Stimulated activated CD8-positive, alpha-beta memory T cell treated with anti-CD3 and anti-CD28 coated beads, Interleukin-15, amount 100 ng/mL, for 48 hours (primary cell): ENCODE data around the gene GLS.
"Not testable (repeated sequence)": the region's sequence is repeated elsewhere in the genome, so short reads cannot be mapped to it uniquely, and the experiment has no call there.

Experiments
- DNase-seq, 2 donors: peaks; one replicate each; pipeline ENCODE4 v3.0.0-alpha.2; 2020; ENCODE audit warnings: low read depth in 2 of 2

Gene GLS

DNA sequence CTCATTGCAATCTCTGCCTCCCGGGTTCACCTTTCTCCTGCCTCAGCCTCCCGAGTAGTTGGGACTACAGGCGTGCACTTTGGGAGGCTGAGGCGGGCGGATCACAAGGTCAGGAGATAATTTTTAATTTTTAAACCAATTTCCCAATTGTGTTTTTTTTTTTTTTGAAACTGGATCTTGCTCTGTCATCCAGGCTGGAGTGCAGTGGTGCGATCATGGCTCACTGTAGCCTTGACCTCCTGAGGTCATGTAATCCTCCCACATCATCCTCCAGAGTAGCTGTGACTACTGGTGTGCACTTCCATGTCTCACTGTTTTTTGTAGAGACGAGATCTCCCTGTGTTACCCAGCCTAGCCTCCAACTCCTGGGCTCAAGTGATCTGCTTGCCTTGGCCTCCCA, 49.3 kb downstream of the GLS start:
- no peak for DNase-seq

DNA sequence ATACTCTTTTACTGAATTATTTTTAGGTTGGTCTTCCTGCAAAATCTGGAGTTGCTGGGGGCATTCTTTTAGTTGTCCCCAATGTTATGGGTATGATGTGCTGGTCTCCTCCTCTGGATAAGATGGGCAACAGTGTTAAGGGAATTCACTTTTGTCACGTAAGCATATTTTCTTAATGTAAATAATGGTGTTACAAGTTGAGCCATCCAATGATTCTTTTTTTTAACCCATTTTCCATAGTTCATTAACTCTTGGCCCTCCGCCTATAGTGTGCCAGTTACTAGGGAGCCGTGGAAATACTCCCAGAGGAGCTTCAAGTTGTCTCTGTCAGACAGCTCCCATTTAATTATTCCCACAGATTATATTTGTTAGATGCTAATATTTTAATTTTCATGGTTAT, 49.8 kb downstream of the GLS start:
- DNase-seq: no peak

DNA sequence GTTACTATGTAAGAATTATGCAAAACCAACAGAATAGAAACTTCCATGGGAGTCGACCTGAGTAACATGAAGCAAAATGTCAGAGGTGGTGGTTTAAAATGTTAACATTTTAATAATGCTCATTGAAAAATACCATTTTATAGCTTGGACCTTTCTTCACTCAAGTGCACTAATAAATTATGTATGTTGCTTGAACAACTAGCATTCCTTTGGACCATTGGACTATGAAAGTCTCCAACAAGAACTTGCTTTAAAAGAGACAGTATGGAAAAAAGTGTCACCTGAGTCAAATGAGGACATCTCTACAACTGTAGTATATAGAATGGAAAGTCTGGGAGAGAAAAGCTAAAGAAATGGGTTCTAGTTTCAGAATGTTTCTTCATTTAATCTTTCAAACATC, 51.9 kb downstream of the GLS start:
- no peak for DNase-seq

DNA sequence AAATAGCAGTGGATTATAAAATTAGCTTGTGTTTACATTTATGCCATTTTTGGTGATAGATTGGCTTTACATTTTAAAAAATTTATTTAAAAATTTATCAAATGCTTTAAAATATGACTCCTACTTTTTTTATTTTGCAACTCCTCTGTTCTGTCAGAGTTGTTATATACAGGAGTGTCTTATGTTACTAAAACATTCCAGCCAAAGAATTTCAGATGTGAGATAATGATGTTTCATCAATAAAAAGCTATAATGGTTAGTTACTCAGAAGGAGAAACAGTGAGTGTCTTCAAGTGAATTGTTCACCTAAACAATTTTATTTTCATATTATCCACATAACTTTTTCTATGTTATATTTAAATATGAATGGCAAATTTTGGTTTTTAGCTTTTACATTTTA, 52.7 kb downstream of the GLS start:
- no peak for DNase-seq

DNA sequence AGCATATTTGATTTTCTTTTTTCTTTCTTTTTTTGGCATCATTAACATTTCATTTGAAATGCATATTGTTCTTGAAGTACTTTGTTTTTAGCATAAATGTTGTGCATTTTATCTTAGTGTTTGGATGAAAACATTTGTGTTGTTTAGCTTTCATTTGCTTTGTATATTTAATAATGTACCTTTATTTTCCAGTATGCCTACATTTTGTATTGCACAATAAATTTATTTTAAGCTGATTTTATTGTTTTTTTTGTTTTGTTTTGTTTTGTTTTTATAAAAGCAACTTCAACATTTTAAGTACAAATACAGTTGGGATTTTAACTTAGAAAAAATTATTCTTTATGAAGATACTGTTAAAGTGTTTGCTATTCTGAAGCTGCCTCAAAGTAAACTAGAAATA, 54.4 kb downstream of the GLS start:
- DNase-seq: no peak

DNA sequence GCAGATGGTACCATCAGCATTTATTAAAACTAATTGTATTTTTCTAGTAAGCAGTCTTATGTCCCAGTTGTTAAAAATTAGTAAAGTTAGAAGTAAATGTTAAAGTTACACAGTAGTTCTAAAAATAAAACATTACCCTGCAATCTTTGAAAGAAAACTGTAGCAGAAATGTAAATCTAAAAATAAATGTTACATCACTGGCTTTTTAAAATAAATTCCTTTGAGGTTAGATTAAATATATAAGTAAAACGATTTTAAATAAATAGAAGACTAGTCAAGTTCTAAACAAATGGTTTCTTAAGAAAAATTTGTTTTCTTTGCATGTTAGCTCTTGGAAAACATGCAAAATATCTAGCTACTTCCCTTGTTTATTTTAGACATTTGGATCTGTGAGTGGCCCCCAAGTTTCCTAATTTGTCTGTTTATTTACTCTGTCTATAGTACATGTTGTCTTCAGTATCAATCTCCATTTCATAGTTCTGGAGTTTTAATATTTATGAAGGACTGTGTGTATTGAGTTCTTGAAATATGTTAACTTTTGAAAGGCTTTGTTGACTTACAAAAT, 58.2 kb downstream of the GLS start:
- no peak for DNase-seq

DNA sequence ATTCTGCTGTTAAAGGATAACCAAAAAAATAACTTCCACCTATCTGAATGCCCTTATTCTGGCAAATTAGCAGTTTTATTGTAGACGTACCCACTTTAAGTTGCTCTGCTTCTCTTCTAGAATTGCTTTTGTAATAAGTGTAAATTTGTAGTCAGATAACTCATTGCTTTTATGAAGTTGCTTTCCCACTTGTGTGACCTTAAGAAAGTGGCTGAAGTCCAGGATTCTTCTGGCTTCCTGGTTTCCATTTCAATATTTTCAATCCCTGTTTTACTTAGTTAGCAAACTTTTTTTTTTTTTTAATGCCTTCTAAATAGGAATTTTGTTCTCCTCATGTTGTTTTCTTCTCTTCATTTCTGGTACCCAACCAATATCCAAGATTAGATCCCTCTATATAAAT, 59.8 kb downstream of the GLS start:
- DNase-seq: no peak

DNA sequence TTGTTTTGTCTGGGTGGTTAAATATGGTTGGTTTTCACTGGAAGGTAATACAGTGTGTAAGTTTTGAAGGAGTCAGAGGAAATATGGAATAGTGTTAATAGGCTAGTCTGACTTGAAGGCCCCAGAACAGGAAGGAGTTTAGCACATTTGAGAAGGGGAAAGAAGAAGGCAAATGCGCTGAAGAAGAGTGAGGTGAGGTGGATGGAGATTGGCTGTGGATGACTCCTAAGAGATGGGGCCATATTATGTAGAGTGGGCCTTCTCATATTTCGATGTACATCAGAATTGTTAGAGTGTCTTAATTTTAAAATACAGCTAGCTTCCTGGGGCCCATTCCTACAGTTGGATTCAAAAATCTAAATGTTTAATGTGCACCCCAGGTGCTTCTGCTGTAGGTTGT, 61.0 kb downstream of the GLS start:
- DNase-seq: no peak

DNA sequence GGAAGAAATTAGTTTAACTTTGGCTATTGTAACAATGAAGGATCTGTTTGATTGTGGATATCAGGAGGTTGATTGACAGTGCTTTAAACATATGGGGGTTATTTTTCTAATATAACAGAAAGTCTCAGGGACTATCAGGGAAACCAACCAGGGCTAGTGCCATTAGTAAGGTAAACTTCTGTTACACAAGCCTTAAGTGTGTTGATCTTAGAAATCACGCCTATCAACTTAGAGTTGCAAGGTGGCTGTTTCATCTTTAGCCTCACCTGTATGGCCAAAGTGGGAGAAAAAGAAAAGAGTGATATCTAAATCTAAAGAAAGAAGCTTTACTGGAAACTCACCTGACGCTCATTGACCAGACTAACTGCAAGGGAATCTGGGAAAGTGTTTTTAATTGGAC, 62.1 kb downstream of the GLS start:
- no peak for DNase-seq

DNA sequence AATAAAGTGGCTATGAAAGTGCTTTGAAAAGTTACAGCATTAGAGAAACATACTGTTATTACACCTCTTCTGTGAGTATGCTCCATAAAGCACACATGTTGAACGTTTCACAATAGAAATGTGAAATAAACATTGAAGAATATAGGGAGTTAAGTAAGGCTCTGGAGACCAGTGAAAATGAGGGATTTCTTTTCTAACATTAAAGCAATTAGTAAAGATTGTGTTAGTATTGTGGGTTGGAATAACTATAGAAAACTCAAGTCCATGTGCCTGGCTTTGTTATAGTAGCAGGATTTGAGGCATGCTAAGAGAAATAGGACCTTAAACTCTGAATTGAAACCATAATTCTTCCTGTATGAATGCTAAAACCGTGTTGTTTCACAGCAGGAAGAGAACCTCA, 63.1 kb downstream of the GLS start:
- DNase-seq: no peak

DNA sequence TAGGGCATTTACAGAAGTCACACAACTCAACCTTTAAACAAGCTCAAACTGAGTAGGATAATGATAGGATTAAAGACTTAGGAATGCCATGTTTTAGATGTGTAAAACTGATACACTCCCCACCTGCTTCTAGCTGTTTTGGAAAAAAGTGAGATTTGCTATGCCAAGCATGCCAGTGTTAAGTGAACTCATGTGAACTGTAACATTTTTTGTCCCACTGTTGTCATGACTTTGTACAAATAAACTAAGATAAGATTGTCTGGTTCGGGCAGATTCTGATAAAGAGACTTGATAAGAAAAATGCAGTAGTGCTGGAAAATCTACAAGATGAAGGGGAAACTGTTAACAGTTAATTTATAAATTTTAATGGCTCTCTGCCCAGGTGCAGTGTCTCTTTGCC, 66.5 kb downstream of the GLS start:
- DNase-seq: no peak

DNA sequence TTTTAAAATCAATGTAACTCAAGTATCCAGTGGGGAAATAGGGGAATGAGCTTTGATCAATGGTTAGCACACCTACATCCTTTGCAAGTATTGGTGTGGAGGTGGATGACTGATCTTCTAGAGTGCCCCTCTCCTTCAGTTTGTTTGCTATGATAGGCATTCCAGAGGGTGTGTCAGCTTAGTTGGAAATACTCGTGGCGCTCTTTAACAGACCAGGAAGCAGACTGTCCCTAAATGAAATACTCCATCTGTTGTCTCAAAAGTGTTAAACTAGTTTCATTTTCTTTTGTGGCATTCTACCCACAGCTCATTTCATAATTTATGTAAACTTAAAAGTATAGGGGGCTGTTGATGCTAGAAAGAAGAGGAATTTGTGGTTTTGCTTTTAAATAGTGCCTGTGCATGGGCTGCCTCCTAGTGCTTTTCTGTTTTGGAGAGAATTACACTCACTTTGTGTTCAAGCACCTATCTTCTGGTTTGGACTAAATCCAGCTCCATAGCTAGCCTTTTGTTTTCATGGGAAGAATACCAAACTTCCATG, 67.2 kb downstream of the GLS start:
- DNase-seq: no peak

DNA sequence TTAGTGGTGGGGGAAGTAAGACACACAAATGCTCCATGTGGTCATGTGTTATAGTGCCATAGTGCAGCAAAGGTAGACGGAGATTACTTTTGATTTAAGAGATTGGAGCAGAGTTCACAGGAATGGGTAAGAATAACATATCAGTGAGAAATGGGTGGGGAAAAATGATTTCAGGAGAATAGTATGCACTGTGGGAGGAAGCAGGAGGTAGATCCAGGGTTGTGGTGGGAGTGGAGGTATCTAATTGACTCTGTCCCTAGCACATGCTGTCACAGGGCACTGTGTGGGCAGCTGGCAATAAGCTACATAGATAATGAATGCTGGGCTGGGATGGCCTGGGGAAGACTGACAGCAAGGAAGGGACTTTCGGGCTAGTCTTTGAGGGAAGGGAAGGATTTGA, 68.0 kb downstream of the GLS start:
- DNase-seq: no peak

DNA sequence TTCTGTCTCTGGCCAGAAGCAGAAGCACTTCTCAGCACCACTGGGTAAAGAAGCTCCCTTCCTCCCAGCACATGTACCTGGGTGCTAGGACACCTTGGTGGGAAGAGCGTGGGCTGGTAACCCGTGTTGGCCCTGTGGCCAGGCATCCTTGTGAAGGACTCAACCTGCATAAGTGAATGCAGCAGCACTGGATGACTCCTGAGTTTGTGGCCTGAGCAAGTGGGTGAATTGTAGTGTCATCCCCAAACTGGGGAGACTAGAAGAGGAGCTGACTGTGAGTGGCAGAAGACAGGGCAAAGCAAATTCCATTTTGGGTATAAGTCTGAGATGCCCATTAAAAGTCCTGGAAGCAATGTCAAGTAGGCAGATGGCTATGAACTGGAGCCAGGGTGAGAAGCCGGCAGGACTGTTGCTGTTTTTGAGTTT, 70.0 kb downstream of the GLS start:
- DNase-seq: no peak

DNA sequence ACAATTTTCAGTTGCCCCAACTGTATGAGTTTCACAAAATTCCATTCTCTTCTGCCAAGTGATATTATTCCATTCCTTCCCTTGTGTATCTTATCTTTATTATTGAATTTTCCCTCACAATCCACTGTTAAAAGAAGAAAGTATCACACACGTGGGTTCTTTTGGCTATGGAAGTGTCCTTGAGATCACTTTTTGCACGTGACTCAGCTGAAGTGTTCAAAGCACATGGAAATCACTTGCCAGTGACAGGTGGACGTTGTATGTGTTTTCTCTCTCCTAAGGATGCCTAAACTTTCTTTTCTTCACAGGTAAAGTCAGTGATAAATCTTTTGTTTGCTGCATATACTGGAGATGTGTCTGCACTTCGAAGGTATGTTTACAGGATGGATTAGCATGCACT, 72.6 kb downstream of the GLS start:
- no peak for DNase-seq

DNA sequence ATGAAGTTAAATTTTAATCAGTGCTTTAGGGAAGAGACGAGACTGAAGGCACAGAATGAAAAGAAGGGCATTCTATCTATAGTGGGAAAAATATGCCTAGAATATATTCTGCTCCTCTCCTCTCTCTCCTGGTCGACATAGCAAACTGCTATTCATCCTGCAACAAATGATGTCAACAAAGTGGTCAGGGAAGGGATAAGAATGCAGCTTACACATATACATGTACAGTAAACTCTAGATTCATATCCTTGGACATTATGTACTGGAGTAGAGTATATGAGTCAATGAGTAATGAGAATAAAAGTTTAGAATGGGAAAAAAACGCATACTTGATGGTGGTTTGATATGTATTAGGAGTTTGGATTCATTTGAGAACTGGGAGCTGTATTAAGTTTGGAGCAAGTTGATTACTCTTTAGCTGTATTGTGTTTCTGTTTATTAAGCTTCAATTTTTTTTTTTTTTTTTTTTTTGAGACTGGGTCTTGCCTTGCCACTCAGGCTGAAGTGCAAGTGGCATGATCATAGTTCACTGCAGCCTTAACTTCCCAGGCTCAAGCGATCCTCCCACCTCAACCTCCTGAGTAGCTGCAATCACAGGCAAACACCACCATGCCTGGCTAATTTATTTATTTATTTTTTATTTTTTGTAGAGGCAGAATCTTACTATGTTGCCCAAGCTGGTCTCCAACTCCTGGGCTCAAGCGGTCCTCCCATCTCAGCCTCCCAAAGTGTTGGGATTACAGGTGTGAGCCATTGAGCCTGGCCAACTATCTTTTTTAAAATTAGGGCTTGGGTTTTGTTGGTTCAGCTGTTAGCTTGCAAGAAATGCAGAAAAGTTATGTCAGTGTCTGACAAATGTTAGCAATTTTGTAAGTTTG, 79.5 kb downstream of the GLS start:
- no peak for DNase-seq

DNA sequence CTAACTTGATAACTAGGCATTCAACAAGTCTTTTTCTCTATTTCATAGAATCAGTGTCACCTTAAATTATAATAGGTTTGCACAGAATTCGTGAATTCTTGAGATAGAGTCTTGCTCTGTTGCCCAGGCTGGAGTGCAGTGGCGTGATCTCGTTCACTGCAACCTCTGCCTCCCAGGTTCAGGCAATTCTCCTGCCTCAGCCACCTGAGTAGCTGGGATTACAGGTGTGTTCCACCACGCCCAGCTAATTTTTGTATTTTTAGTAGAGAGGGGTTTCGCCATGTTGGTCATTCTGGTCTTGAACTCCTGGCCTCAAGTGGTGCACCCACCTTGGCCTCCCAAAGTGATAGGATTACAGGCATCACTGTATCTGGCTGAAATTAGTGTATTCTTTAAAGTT, 80.5 kb downstream of the GLS start:
- DNase-seq: not testable (repeated sequence)

DNA sequence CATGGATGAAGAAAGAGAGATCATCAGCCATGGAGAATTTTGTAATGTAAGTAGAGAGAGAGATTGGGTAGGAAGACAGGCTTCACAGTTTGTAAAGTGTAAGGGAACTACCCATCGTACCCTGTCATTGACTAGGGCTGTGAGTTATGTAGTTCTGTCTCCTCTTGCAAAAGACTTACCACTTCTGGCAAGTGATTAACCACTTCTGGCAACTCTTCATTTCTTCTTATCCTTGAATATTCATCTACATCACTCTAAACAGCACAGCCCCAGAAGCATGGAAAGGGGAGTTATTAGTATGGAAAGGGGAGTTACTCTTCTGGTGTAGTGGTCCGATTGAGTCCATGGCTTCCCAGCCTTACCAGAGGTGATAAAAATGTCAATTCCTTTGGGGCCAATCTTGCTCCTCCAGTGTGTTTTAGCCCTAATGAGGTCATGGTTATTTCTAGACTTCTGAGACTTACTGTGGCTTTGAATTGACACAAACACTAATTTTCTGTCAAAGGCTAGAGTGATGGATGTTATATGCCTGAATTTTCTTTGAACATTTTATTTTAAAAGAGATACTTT, 81.4 kb downstream of the GLS start:
- no peak for DNase-seq

DNA sequence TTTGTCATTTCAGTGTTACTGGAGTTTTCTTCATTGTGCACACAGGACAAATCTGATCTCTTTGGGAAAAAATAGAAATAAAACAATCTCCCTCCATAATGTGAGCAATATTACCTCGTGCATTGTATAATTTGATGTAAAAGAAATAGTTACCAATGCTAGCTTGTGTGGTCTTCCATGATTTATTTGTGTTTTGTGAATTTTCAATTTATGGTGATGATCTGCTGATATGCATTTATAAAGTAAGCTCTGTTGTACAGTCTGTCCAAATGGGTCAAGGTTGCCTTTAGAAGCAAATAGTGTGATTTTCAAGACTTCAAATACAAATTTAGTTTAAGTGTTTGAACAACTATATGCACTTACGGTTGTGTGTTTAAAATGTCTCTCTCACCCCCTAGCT, 82.5 kb downstream of the GLS start:
- DNase-seq: no peak

DNA sequence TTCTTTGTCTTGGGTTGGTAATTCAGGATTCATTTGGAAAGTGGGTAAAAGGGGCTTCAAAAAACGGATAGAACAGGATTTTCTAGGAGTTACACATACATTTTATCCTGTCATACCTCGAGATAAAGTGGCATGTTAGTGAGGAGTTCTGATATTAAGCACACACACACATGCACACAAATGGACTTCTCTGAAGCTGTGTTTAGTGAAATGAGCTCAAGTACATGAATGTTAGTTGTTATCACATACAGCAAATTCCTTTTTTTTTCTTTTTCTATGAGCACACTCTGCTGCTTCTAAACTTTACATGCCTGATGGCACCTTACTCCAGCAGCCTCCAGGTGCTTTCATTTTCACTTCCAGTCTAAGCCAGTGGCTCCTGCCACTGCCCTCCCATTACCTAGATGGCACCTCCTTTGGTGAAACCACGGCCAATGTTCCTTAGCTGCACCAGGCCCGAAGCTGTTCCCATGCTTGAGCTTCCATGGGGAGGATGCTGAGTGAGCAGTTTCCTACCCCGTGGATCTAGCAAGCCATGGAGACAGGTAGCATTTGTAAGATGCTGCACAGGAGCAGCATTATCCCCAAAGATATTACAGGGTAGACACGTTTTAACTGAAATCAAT, 83.7 kb downstream of the GLS start:
- DNase-seq: no peak

DNA sequence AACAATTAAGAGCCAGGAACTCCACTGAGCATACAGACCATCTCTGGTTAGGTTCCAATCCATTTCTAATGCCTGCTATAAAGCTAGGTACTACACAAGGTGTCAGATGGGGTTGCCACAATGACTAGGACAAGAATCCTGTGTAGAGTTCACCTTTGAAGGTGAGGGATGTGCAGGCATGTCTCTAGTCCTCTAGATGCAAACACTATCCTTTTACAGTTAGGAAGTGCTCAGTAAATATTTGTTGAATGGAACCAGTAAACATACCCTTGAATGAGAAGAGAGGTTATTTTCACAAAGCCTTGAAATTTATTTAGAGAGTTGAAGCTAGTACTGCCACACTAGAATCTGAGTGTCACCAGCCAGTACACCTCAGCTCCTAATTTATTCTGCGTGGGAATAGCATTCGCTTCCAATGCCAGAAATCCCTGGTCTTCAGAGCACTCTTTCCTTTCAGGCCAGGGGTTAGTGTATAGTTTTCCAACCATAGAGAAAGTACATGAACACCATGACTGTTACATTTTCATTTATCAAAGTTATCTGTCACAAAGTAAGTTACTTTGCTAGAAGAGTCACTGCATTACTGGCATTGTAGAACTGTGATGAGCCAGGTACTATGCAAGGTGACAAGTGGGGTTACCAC, 85.1 kb downstream of the GLS start:
- no peak for DNase-seq

DNA sequence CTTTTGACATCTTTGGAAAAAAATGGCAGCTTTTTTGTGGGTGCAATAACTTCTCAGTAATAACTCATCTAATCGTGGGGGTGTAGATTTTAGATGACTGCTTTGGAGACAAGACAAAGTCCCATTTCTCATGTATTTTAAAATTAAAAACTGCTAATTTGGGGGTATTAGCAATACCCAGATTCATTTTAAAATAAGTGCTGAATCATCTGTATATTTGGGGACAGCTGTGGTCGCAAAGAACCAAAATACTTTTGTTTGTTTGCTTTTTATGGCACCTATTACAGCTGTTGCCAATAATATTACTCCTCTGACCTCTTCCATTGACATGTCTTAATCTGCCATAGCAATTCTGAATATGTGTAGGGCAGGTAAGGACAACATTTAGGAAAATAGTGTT, 87.9 kb downstream of the GLS start:
- no peak for DNase-seq
